ENCODE data around the gene ADAMTSL1. TPM values are rescaled to one million over a fixed set of nuclear protein-coding genes. Genes with fewer than 3 reads are reported as not detected.
A peak's percentile ranks its signal among the peaks of the same experiment; 100 is the strongest.

ADAMTSL1 gene
- total RNA-seq, 1 experiment from 2014 or later = 2.2 TPM

DNA sequence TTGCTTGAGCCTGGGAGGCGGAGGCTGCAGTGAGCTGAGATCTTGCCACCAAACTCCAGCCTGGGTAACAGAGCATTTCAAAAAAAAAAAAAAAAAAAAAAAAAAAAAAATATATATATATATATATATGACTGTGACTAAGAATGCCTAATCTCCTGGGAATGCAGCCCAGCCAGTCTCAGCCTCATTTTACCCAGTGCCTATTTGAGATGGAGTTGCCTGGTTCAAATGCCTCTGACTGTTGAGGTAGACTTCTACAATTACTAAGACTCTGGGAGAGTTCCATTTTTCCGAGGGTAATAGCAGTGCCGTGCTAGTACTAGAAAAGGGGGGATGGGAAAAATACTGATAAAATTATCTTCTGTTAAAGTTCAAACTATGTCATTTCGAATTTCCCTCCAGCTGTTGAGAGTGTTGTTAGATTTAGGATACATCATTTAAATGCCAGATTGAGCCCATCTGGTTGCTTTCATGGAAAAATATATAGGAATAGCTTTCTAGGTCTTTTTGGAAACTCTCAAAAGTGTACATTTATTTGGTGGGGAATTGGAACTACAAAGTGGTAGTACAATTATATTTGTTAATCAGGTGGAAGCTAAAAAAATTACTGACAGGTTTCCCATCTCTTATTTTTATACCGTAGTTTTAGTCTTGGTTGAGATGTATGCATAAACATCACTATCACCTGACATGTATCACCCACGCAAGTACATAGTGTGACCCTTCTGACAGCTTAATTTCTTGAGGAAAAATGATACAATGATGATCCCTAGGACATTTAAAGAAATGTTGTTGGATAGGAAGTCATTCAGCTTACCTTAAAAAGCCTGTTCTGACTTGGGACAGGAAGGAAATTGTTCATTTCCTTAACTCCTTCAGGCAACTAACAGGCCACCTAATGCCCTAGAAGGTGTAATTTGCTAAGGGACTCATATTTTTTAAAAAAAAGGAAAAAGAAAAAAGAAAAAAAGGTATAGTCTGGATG, 214.9 kb downstream of the ADAMTSL1 start:
- no peak for DNase-seq (ENCODE audit: low read depth)

DNA sequence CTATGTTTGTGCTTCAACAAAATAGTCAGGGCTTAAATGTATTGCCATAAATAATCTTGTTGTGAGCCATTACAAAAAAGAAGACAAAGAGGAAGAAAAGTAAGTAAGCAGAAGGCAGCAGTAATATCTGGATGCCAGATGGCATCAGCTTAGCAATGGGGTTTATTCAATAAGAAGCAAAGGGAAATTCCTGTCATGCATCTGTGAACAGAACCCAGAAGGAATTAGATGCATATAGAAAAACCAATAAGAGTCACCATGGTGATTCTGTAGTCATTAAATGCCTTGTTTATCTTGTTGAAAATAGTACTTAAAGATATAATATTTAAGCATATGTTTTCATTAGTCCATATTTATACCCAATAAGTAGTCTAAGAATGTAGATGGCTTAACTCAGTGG, 216.0 kb downstream of the ADAMTSL1 start:
- no peak for DNase-seq (ENCODE audit: low read depth)

DNA sequence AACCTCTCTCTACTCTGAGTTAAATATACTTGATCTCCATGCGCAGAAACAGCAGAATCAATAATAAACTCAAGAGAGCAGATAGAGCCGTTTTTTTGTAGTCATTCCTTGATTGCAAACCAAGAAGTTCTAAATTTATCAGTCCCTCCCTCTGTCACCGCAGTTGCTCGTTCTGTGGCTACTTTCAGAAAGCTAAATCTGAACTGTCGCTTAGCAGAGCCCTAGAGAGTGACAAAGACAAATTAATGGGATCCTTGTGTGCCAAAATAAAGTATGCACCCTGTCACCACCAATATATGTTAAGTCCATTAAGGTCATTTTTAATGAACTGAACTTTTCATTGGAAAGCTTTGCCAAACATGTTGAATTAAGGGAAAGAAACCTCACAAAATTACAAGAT, 218.3 kb downstream of the ADAMTSL1 start:
- no peak for DNase-seq (ENCODE audit: low read depth)

DNA sequence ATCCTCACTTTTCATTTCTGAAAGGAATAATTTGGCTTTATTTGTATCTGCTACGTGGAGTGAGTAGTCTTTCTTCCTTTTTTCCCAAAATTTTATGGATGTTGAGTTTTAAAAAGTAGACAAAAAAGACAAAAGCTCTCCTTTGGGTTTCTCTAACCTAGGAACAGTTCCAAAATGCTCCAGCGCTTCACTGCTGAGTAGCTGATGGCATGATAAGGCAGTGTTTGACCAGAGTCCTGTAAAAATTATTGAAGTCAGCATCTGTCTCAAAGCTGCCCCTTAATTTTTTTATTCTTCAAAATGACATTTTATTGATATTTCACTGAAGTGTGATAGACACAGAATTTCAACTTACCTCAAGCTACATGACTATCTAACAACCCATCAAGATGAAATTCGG, 219.0 kb downstream of the ADAMTSL1 start:
- DNase-seq (ENCODE audit: low read depth) = no peak

DNA sequence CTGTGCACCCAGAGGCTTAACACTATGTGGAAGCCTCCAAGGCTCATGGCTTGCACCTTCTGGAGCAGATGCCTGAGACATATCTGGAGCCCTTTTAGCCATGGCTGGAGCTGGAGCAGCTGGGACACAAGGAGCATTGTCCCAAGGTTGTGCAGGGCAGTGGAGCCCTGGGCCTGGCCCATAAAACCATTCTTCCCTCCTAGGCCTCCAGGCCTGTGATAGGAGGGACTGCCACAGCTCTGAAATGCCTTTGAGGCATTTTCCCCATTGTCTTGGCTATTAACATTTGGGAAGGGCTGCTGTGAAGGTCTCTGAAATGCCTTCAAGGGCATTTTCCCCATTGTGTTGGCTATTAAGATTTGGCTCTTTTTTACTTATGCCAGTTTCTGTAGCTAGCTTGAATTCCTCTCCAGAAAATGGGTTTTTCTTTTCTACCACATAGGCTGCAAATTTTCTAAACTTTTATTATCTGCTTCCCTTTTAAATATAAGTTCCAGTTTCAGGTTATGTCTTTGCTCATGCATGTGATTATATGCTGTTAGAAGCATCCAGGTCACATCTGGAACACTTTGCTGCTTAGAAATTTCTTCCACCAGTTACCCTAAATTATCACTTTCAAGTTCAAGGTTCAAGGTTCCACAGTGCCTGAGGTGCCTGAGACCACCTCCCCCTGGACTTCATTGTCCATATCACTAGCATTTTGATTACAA, 221.2 kb downstream of the ADAMTSL1 start:
- DNase-seq (ENCODE audit: low read depth) = no peak

DNA sequence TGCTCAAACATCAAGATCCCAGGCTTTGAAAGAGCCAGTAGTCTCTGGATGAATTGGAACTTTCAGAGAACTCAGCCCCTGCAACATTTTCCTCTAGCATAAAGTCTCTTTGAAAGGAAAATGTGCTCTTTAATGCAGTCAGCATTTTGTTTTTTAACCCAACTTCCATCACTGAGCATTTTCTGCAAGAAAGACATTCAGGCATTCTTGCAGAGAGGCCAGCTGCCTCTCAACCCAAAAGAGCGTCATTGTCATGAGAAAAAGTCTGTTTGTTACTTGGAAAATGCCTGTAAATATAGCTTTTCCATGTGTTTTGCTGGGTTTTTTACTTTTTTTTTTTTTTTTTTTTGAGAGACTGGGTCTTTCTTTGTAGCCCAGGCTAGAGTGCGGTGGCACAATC, 225.0 kb downstream of the ADAMTSL1 start:
- no peak for DNase-seq (ENCODE audit: low read depth)

DNA sequence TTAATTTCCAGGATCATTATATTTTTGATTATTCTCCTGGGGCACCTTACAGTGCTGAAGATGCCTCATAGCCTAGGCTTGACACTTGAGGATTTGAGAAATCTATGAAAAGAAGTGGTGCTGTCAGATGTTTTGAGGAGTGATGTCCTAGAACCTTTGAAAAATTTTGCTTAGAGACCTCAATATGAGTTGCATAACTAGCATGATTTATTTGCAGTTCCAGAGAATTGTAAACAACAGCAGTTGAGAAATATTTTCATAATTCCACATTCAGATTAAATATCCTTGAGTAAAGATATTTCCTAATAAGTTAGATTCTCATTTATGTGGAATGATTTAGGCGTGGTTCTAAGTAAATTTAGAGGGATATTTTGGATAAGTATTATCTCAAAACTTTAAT, 225.8 kb downstream of the ADAMTSL1 start:
- no peak for DNase-seq (ENCODE audit: low read depth)

DNA sequence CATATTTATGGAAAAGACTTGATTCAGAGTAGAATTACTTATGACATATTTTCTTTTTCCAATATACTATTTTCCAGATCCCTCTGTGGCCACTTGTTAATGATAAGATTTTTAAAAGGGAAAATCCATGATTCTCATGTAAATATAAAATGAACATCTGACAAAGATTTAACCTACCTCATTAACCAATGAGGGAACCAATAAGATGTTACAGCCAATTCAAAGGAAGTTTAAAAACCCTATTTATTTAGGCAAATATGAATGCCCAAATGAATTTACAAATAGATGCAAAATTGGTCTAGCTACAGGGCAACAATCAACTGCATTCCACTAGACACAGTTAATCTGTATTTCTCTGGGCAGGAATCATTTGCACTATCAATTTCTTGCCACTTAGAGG, 226.8 kb downstream of the ADAMTSL1 start:
- DNase-seq (ENCODE audit: low read depth) = no peak

DNA sequence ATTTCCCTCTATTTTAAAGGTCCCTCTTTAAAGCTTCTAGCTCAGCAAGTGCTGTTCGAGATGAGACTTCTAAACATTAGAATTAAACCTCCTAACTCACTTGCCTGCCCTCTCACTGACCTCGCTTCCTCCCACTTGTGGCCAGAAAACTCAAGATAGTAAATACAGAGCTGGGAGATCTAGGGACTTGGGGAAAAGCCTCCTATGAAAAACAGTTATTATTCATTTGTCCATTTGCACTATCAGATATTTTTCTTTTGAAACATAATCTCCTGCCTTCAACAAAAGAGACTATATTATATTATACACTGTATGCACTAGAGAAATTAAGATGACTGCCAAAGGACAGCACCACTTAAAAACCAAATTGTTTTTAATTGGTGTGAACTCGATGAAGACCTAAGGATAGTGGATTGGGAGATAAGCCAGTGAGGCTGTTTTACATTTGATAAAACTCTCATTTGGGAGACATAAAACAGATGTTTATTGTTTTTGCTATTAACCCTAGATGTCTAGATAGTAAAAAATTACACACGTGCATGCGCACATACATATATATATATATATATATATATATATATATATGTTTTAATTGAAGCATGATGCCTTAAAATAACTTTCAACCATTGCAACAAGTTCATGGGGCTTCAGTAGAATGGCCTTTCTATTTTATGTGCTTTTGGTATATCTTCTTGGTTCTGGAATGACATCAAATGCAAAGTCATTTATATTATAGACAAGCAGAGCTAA, 229.4 kb downstream of the ADAMTSL1 start:
- no peak for DNase-seq (ENCODE audit: low read depth)

DNA sequence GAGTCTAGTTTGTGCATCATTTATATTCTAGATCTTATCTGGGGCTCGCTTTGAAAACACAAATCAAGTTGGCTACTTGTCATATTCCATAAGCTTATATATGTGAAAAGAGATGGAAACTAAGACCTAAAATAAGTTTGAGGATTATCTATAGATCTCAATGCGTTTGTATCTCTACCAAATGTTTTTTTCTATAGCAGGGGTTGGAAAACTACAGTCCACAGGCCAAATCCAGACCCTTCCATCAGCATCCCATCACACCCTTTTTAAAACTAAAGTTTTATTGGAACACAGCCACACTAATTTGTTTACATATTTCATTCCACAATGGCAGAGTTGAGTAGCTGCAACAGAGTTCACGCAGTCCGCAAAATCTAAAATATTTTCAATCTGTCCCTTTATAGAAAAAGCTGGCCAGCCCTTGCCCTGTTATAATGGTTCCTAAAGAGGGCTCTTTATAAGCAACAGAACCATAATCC, 230.0 kb downstream of the ADAMTSL1 start:
- DNase-seq (ENCODE audit: low read depth) = no peak

DNA sequence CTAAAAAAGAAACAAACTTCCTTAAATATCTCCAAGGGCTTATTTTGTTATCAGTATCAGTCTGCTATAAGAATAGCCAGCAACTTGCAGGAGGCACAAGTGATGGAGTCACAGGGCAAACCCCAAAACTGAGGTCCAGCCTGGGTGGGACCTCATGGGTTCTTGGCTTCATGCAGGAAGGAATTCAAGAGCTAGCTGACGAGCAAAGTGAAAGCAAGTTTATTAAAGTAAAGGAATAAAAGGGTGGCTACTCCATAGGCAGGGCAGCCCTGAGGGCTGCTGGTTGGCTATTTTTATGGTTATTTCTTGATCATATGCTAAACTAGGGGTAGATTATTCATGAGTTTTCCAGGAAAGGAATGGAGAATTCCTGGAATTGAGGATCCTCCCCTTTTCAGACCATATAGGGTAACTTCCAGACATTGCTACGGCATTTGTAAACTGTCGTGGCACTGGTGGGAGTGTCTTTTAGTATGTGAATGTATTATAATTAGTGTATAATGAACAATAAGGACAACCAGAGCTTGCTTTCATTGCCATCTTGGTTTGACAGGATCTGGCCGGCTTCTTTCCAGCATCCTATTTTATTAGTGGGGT, 231.9 kb downstream of the ADAMTSL1 start:
- DNase-seq (ENCODE audit: low read depth) = no peak

DNA sequence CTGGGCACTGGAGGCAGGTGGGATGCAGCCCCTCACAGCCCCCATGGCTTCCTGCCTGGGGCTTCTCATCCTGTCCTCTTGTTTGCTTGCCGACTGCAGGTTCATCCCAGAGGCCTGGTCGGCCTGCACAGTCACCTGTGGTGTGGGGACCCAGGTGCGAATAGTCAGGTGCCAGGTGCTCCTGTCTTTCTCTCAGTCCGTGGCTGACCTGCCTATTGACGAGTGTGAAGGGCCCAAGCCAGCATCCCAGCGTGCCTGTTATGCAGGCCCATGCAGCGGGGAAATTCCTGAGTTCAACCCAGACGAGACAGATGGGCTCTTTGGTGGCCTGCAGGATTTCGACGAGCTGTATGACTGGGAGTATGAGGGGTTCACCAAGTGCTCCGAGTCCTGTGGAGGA, 232.7 kb downstream of the ADAMTSL1 start:
- no peak for DNase-seq (ENCODE audit: low read depth)

DNA sequence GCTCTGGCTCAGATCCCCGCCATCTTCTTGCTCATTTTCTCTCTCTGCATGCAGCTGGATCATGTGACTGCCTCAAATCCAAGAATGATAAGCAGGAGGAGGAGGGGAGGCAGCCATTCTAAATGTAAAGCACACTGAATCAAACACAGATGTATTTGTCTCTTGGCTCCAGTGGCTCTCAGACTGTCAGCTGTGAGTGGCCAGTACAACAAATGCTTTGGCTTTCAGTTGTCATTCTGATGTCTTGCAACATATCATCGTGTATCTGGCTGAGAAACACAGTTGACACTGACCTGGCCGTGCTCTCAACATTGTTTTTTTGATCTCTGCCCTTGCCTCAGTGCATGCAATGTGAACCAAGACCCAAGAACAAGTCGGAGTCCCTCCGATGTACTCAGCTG, 233.1 kb downstream of the ADAMTSL1 start:
- DNase-seq (ENCODE audit: low read depth) = no peak

DNA sequence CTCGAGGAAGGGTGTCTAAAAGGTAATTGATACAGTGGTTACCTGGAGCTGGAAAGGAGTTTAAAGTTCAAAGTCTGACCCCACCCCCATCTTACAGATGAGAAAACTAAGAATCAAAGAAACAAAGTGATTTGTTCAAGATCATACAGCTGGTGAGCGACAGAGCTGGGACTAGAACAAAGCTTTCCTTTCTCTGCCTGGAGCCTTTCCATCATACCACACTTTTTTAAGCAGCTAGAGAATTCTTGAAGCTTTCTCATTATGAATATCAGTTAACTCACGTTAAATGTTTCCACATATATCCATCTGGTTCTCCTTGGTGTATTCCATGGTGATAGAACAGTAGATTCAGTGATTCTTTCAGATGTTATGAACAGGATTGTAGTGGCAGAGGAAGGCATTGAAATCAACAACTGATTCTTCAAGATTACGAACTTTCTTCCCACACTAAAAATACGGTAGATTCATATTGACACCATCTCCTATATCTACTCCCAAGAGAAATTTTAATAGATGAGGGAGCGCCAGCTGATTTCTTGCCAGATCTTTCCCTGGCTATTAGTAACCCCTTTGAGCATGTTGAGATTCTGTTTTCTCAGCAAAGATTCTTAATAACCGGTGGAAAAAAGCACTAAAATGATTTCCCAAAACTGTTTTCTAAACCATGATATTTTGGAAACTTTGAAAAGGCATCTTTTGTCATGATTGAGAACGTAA, 233.7 kb downstream of the ADAMTSL1 start:
- DNase-seq (ENCODE audit: low read depth) = no peak

DNA sequence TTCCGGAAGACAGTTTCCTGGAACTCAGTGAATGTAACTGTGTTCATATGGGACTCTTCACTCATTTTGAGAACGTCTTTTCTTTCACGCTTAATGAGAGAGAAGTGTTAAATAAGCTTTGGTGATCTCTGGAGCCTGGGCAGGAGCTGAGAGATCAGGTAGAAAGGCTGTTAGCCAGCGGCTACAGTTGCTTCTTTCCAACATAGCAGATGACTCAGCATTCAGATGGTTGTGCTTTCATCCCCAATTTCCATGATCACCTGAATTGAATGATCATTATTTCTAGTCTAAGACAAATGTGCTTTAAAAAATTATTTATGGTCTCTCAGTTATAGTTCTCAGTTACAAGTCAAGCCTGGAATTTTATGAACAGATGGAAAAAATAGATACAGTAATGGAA, 234.5 kb downstream of the ADAMTSL1 start:
- no peak for DNase-seq (ENCODE audit: low read depth)

DNA sequence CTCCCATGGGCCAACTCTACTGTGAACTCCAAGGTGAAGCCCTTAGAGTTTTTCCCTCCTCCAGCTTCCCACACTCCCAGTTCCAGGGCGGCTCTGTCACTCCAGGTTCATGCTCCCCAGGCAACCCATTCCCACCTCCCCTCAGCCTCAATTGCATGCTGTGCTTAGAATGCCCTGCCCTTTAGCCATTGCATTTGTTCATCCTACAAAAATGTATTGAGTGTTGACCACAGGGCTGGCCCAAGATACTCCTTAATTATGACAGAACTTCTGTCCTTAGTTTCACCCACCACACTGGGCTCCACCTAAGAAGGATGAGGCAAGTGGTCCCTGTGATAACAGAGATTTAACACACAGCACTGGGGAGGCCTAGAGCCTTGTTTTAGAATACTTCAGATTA, 236.1 kb downstream of the ADAMTSL1 start:
- DNase-seq (ENCODE audit: low read depth) = no peak

DNA sequence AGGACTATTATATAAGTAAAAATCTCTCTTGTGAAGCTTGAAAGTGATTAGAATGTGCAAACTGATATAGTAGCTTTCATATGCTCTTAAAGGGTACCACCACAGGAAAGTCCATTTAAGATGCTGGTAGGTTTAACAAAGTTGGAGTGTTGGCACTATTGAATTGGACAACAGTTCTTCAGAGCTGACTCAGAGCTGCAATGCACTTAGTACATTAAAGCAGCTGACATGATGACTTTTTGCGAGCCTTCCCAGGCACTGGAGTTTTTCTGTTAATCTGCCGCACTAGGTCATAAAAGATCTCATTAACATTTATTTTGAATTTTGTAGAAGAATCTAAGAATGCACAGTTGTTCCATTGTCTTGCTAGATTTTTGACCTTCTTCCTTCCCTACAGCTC, 243.8 kb downstream of the ADAMTSL1 start:
- DNase-seq (ENCODE audit: low read depth) = no peak

DNA sequence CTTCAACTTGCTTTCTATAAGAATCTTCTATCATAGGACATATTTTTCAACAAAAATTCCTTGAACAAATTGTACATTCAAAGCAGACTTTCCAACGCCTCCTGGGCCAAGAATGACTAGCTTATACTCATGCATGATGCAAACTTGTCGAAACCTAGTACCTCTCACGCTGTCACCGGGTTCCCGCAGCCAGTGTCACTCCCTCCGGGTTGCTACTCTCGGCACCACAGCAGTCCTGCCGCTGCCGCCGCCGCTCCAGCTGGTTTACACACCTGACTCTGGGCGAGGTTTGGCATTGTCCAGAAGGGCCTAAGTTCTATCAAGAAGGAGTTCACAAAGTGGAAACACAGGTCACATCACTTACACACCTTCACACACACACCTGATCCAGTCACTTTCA, 244.4 kb downstream of the ADAMTSL1 start:
- DNase-seq (ENCODE audit: low read depth) = no peak

DNA sequence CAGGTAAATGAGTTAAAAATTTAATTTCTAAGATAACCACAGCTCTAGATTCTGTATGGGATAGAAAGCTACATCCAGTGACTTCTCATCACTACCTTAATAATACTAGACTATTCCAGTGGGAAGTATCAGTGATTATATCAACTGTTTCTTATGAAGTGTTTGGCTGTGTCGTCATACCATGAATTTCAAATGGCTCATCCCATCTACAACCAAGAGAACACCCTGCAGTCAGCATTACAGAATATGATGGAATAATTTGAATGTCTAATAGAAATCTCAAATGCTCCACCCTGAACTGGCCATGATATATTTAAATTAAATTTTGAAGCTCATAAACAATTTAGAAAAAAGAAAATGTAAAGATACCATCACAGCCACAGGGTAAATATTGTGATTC, 245.0 kb downstream of the ADAMTSL1 start:
- no peak for DNase-seq (ENCODE audit: low read depth)

DNA sequence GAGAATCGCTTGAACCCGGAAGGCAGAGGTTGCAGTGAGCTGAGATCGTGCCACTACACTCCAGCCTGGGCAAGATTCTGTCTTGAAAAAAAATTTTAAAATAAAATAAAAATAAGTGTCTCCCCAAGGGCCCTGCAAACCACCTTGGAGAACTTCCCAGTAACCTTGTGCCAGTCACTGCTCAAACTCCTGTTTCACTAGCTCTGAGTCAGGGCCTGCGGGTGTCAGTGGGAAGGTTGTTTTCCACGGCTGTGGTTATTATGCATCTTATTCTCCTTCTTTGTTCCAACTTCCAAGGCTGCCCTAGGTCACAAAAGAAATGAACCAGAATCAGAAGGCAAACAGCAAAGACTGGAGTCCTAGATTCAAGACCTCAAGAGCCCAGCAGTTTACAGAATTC, 246.7 kb downstream of the ADAMTSL1 start:
- peak; percentile 38 for DNase-seq (ENCODE audit: low read depth)
